ENCODE measurements around the gene CARD19. TPM values are rescaled to one million over a fixed set of nuclear protein-coding genes. Genes with fewer than 3 reads are reported as not detected.

CARD19 gene, protein sequence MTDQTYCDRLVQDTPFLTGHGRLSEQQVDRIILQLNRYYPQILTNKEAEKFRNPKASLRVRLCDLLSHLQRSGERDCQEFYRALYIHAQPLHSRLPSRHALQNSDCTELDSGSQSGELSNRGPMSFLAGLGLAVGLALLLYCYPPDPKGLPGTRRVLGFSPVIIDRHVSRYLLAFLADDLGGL
- total RNA-seq = 36.6 TPM

DNA sequence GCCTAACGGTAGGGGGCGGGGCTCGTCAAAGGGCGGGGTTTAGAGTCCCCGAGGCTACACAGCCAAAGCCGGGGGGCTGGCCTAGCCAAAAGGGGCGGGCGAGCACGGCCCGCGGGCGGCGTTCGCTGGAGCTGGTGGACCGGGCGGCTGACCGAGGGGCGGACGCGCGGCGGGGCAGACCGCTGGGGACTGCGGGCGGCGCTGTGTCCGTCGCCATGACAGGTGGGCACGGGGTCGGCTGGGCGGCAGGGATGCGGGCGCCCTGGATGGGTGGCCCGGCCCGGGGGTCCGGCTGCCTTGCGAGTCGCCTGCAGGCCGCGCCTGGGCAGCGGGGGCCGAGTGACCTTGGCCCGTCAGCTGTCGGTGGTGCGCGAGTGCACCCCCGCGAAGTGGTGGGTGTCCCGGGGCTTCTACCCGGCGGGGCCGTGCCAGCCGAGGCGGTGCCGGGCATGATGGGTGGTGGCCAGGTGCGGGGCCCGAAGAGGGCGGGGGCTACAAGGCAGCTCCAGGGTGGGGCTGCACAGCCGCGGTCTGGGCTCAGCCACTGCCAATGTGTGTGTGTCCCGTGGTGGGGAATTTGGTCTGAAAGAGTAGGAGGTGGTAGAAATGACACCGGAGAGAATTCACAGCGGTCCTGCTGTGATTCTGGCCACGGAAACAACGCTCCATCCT, at the start of gene CARD19:
Gene CARD19, plus strand, starts transcription at position 87 of the 672 bp plus-strand sequence. Its CDS starts 129 bp downstream, at position 216.
- intact Hi-C loops (cut with DNase I) = no loop called here
- no peak for ATAC-seq
- peak; percentile 82 for DNase-seq (ENCODE audit: low spot score)

DNA sequence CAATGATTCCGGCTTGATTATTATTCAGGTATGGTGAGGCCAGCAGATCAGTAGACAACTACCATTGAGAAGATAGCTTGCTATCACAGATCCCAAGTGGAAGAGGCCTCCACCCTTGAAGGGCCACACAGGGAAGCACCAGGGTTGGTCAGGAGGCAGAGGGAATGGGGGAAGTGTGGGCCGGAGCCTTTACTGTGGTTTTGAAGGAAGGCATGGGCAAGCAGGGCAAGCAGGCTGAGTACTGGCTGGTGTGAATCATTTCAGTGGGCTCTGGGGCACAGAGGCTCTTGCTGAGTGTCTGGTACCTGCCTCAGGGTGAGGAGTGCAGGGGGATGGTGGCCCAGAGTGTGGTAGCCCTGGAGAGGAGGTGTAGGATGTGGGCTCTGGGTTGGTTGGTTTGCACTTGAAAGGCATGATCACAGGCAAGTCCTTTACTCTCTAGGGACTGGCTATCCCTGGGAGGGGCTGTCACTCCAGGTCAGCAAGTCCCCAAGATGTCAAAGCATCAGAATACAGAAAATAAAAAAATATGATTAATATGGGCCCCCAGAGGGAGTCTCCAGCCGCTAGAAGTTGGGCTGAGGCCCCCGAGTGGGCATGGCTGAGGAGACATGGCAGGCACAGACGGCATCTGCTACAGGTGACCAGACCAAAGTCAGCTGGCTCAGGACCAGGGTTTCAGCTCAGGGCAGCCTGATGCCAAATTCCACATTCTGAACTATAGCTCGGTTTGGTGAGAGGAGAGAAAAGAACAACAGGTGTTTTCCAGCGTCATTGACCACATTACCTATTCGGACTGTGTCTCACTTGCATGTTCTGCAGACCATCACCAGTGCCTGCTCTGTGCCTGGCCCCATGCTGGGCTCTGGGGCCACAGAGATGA, 47.2 kb upstream of the CARD19 start:
- ATAC-seq = no peak
- DNase-seq (ENCODE audit: low spot score) = no peak

DNA sequence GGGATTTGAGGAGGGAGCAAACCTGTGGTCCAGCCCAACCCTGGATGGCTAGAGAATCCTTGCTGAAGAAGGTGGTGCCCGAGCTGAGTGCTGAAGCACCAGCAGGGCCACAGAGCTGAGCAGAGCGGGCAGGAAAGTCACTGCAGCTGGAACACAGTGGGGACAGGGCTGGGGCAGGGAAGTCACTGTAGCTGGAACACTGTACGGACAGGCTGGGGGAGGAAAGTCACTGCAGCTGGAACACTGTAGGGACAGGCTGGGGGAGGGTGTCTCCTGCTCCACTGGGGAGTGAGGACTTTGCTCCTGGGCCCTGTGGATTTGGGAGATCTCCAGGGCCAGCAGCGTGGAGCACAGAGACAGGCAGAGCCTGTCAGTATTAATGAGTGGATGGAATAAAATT, 46.5 kb upstream of the CARD19 start:
- ATAC-seq = no peak
- intact Hi-C loops (cut with DNase I) = no loop called here
- DNase-seq (ENCODE audit: low spot score) = no peak

More for the DNA sequence above, 47.2 kb upstream of the CARD19 start:
- intact Hi-C loops (cut with DNase I) = no loop called here

- intact Hi-C loops (cut with DNase I) = no loop called here
- no peak for DNase-seq (ENCODE audit: low spot score)
- no peak for ATAC-seq
Observed at GRCh38 chr9:93050231-93050630, 45.8 kb upstream of the CARD19 start.

DNA sequence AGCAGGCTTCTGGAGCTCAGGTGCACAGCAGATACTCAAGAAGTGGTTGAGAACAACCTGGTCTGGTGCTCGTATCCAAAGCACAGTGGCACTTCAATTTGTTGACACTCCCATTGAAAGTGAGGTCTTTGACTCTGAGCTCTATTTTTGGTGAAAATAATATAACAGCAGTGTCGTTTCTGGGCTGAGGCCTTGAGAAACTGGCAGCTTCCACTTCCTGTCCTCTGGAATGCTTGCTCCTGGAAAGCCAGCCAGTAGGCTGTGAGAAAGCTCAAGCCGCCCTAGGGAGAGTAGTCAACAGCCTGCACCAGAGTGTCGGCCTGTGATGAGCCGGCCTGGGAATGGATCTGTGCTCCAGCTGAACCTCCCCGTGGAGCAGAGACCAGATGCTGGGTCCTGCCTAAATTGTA, 44.3 kb upstream of the CARD19 start:
- intact Hi-C loops (cut with DNase I) = no loop called here

DNA sequence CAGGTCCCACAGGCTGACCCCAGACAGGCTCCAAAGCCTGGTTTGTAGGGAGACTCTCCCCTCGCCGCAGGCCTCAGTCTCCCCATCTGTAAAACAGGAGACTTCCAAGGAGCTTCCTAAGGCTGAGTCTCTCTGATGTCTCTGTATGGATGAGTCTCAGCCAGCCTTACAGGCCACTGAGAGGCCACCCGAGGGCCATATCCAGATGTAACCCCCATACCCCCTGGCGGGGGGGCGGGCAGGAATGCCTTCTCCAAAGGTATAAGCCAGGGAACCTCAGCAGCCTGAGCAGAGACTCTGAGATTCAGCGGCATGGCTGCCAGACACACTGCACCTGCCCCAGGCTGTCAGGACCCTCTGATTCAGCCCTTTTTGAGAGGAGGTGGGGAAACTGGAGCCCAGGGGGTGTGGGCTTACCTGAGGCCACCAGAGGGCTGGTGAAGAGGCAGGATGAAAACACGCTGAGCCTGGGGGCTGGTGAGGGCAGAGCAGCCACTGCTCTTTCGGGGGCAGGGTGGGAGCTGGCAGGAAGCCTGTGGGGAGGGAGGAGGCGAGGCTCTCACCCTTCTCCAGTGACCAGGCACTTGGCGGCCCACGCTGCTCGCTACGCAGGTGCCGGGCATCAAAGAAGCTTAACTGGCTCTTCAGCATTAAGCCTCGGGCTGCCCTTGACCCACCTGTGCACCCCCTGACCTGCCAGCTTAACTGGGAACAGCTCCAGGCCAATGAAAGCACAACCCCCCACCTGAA, 43.1 kb upstream of the CARD19 start:
- no peak for DNase-seq (ENCODE audit: low spot score)
- intact Hi-C loops (cut with DNase I) = no loop called here
- no peak for ATAC-seq

More for the DNA sequence above, 44.3 kb upstream of the CARD19 start:
- ATAC-seq = peak; percentile 69
- DNase-seq (ENCODE audit: low spot score) = no peak

- ATAC-seq (no peak), DNase-seq (ENCODE audit: low spot score) (no peak)
- intact Hi-C loops (cut with DNase I) = no loop called here
Observed at GRCh38 chr9:93053781-93054331, 42.2 kb upstream of the CARD19 start.

GRCh38 chr9:93054758-93055704, 41.0 kb upstream of the CARD19 start:
- intact Hi-C loops (cut with DNase I) = no loop called here
- no peak for DNase-seq (ENCODE audit: low spot score)

GRCh38 chr9:93057042-93057702, 38.8 kb upstream of the CARD19 start:
- ATAC-seq = no peak
- DNase-seq (ENCODE audit: low spot score) = no peak
- intact Hi-C loops (cut with DNase I) = no loop called here

More at GRCh38 chr9:93054758-93055704, 41.0 kb upstream of the CARD19 start:
- peak; percentile 32 for ATAC-seq

GRCh38 chr9:93057703-93058354, 38.2 kb upstream of the CARD19 start:
- intact Hi-C loops (cut with DNase I) = no loop called here
- ATAC-seq (peak; percentile 33), DNase-seq (ENCODE audit: low spot score) (no peak)

DNA sequence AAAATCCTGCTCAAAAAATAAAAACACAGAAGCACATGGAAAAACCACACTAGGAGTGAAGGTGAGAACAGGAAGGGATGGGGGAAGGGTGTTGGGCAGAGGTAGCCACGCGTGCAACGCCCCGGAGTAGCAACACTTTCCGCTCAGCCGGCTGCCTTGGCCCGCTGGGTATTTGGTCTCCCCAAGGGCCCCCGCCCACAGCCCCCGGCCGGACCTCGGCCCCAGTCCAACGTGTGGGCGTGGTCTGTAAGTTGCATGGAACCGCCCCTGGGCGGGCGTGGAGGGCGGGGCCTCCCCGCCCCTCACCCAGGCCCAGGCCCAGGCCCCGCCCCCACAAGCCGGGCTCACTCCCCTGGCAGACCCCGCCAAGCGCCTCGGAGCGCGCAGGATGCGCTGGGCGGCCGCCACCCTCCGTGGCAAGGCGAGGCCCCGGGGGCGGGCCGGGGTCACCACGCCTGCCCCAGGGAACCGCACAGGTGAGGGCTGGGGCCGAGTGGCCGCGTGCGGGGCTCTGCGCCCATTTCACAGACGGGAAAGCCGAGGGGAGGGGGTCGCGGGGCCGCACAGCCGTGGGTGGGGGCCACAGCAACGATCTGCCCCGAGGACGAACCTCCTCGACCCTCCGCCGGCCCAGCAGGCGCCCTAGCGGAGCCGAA, 37.5 kb upstream of the CARD19 start, which contains the start of gene SUSD3:
Gene SUSD3, plus strand, starts transcription at position 347 of the 656 bp plus-strand sequence. Its CDS starts 42 bp downstream, at position 389.
- ATAC-seq (peak; percentile 76), DNase-seq (ENCODE audit: low spot score) (peak; percentile 81)
- intact Hi-C loops (cut with DNase I) = no loop called here

GRCh38 chr9:93059011-93059714, 36.9 kb upstream of the CARD19 start:
- ATAC-seq = no peak

GRCh38 chr9:93059715-93060578, 36.1 kb upstream of the CARD19 start:
- DNase-seq (ENCODE audit: low spot score) (no peak), ATAC-seq (no peak)
- intact Hi-C loops (cut with DNase I) = no loop called here

More at GRCh38 chr9:93059011-93059714, 36.9 kb upstream of the CARD19 start:
- DNase-seq (ENCODE audit: low spot score) = no peak
- intact Hi-C loops (cut with DNase I) = no loop called here

GRCh38 chr9:93060746-93061259, 35.2 kb upstream of the CARD19 start:
- DNase-seq (ENCODE audit: low spot score) (no peak), ATAC-seq (no peak)
- intact Hi-C loops (cut with DNase I) = no loop called here

Measured in sciatic nerve (tissue), 2 donors.